H9 (cell line): ENCODE results near the gene AFMID. TPM values are rescaled to one million over a fixed set of nuclear protein-coding genes. Genes with fewer than 3 reads are reported as not detected.

Experiments
- DNase-seq: peaks from one replicate; pipeline ENCODE4 v3.0.0-alpha.2; 2017
- H2AFZ ChIP-seq: one replicate; pipeline ENCODE4 v1.6.1; 2013; ENCODE audit warnings: mild to moderate bottlenecking, low read length, control low read depth, moderate library complexity
- H2AK5ac ChIP-seq: 2 replicates; pipeline ENCODE4 v1.6.1; 2013; ENCODE audit warnings: low read length, control low read depth, mixed read lengths; ENCODE audit not compliant: insufficient read length
- H2BK120ac ChIP-seq: one replicate; pipeline ENCODE4 v1.6.1; 2013; ENCODE audit warnings: low read depth, mild to moderate bottlenecking, low read length, control low read depth, inconsistent platforms; ENCODE audit not compliant: poor library complexity, severe bottlenecking
- H2BK12ac ChIP-seq: 2 replicates; pipeline ENCODE4 v1.6.1; 2013; ENCODE audit warnings: low read length, control low read depth, mixed read lengths, low read depth; ENCODE audit not compliant: insufficient read length
- H2BK15ac ChIP-seq: 2 replicates; pipeline ENCODE4 v1.6.1; 2013; ENCODE audit warnings: low read depth, low read length, control low read depth
- H2BK20ac ChIP-seq: one replicate; pipeline ENCODE4 v1.6.1; 2013; ENCODE audit warnings: low read depth, mild to moderate bottlenecking, low read length, control low read depth, inconsistent platforms; ENCODE audit not compliant: poor library complexity, severe bottlenecking
- H2BK5ac ChIP-seq: 2 replicates; pipeline ENCODE4 v1.6.1; 2013; ENCODE audit warnings: low read length, control low read depth, mixed read lengths; ENCODE audit not compliant: insufficient read length
- H3K14ac ChIP-seq: 2 replicates; pipeline ENCODE4 v1.6.1; 2013; ENCODE audit warnings: low read length, control low read depth; ENCODE audit not compliant: insufficient read depth
- H3K18ac ChIP-seq: 2 replicates; pipeline ENCODE4 v1.6.1; 2013; ENCODE audit warnings: low read depth, mild to moderate bottlenecking, mixed read lengths, low read length, control low read depth; ENCODE audit not compliant: insufficient read length
- H3K23ac ChIP-seq: 2 replicates; pipeline ENCODE4 v1.6.1; 2013; ENCODE audit warnings: low read length, control low read depth, mixed read lengths, low read depth; ENCODE audit not compliant: insufficient read length
- H3K23me2 ChIP-seq: 2 replicates; pipeline ENCODE4 v1.6.1; 2013; ENCODE audit warnings: low read depth, mild to moderate bottlenecking, mixed read lengths, low read length, control low read depth; ENCODE audit not compliant: insufficient read length, poor library complexity, severe bottlenecking
- H3K27ac ChIP-seq: 2 replicates; pipeline ENCODE4 v1.5.1; 2013; ENCODE audit warnings: low read length, control low read depth, mixed read lengths, low read depth; ENCODE audit not compliant: insufficient read length
- H3K27me3 ChIP-seq: 2 replicates; pipeline ENCODE4 v1.6.1; 2013; ENCODE audit warnings: low read length, control low read depth, inconsistent platforms; ENCODE audit not compliant: insufficient read depth
- H3K4ac ChIP-seq: 2 replicates; pipeline ENCODE4 v1.6.1; 2013; ENCODE audit warnings: low read depth, mild to moderate bottlenecking, control low read depth, inconsistent platforms, low read length, moderate library complexity
- H3K4me1 ChIP-seq: 2 replicates; pipeline ENCODE4 v1.6.1; 2013; ENCODE audit warnings: low read length, control low read depth, inconsistent platforms; ENCODE audit not compliant: insufficient read depth
- H3K4me2 ChIP-seq: 2 replicates; pipeline ENCODE4 v1.6.1; 2013; ENCODE audit warnings: low read length, control low read depth, mixed read lengths; ENCODE audit not compliant: insufficient read length, insufficient read depth
- H3K56ac ChIP-seq: 2 replicates; pipeline ENCODE4 v1.6.1; 2013; ENCODE audit warnings: low read depth, mild to moderate bottlenecking, mixed read lengths, low read length, control low read depth; ENCODE audit not compliant: insufficient read length
- H3K79me1 ChIP-seq: 2 replicates; pipeline ENCODE4 v1.6.1; 2013; ENCODE audit warnings: low read depth, mild to moderate bottlenecking, moderate library complexity, low read length, control low read depth, inconsistent platforms; ENCODE audit not compliant: insufficient read depth, poor library complexity, severe bottlenecking
- H3K79me2 ChIP-seq: 2 replicates; pipeline ENCODE4 v1.6.1; 2013; ENCODE audit warnings: low read length, control low read depth, inconsistent platforms; ENCODE audit not compliant: insufficient read depth
- H3K9ac ChIP-seq: 2 replicates; pipeline ENCODE4 v1.6.1; 2013; ENCODE audit warnings: low read length, control low read depth, mixed read lengths; ENCODE audit not compliant: insufficient read length; ENCODE audit errors: extremely low read depth
- H3K9me3 ChIP-seq: one replicate; pipeline ENCODE4 v1.6.1; 2013; ENCODE audit warnings: low read depth, low read length, inconsistent platforms; ENCODE audit not compliant: control insufficient read depth
- H3T11ph ChIP-seq: one replicate; pipeline ENCODE4 v1.6.1; 2013; ENCODE audit warnings: mild to moderate bottlenecking, low read length, control low read depth, inconsistent platforms
- H4K20me1 ChIP-seq: one replicate; pipeline ENCODE4 v1.6.1; 2013; ENCODE audit not compliant: control insufficient read depth, insufficient read length, insufficient read depth
- H4K5ac ChIP-seq: 2 replicates; pipeline ENCODE4 v1.6.1; 2013; ENCODE audit warnings: low read depth, mild to moderate bottlenecking, mixed read lengths, low read length, control low read depth; ENCODE audit not compliant: insufficient read length
- H4K8ac ChIP-seq: replicated peaks from 2 replicates; pipeline ENCODE4 v1.6.1; 2013; ENCODE audit warnings: low read length, control low read depth, mixed read lengths, low read depth; ENCODE audit not compliant: insufficient read length
- H4K91ac ChIP-seq: 2 replicates; pipeline ENCODE4 v1.6.1; 2013; ENCODE audit warnings: low read depth, mild to moderate bottlenecking, moderate library complexity, mixed read lengths, low read length, control low read depth; ENCODE audit not compliant: insufficient read length
- H3K27ac Mint-ChIP-seq, 3 experiments: 2 replicates in 2 of 3; 3 replicates in 1 of 3; pipeline ENCODE4 v1.8.0; 2020 to 2021; ENCODE audit warnings: mixed read lengths in 3 of 3, mild to moderate bottlenecking in 1 of 3, moderate library complexity in 1 of 3
- H3K27me3 Mint-ChIP-seq: 2 replicates; pipeline ENCODE4 v1.8.0; 2021; ENCODE audit warnings: low read depth, mild to moderate bottlenecking, moderate library complexity, mixed read lengths
- H3K36me3 Mint-ChIP-seq, 3 experiments: 2 replicates in 2 of 3; 3 replicates in 1 of 3; pipeline ENCODE4 v1.8.0; 2020 to 2021; ENCODE audit warnings: low read depth in 3 of 3, mixed read lengths in 3 of 3; ENCODE audit not compliant: insufficient read depth in 1 of 3
- H3K4me1 Mint-ChIP-seq, 2 experiments: 2 replicates each; pipeline ENCODE4 v1.8.0; 2020; ENCODE audit warnings: mixed read lengths in 2 of 2
- H3K4me3 Mint-ChIP-seq, 2 experiments: 2 replicates in 1 of 2; 3 replicates in 1 of 2; pipeline ENCODE4 v1.8.0; 2020 to 2021; ENCODE audit warnings: mild to moderate bottlenecking in 2 of 2, mixed read lengths in 2 of 2, moderate library complexity in 1 of 2
- H3K9me3 Mint-ChIP-seq, 2 experiments: 2 replicates in 1 of 2; 3 replicates in 1 of 2; pipeline ENCODE4 v1.8.0; 2020; ENCODE audit warnings: mild to moderate bottlenecking in 2 of 2, mixed read lengths in 2 of 2, moderate library complexity in 1 of 2
- WGBS: extraction: QIAGEN DNeasy Blood & Tissue Kit; methylation state at CpG from one replicate; pipeline ENCODE4 v1.1.7; 2013; ENCODE audit warnings: missing lambda C conversion rate, low lambda C conversion rate, mixed read lengths; ENCODE audit not compliant: insufficient read length; ENCODE audit errors: extremely low coverage; 5-methylcytosine and 5-hydroxymethylcytosine counted together
- total RNA-seq: library from RNA; stranded (reverse); gene quantifications from 2 replicates; pipeline ENCODE4 v1.2.1, GENCODE V29; 2021
- TF ChIP-seq, protein P1 (sequence below): fragments of 200-600 bp; sonication (generic); conservative IDR thresholded peaks from 3 replicates; pipeline ENCODE4 v1.8.0; 2021; ENCODE audit warnings: antibody characterized with exemption, mild to moderate bottlenecking

Gene AFMID
- total RNA-seq, 1 experiment from 2014 or later, result 64.1 TPM

DNA sequence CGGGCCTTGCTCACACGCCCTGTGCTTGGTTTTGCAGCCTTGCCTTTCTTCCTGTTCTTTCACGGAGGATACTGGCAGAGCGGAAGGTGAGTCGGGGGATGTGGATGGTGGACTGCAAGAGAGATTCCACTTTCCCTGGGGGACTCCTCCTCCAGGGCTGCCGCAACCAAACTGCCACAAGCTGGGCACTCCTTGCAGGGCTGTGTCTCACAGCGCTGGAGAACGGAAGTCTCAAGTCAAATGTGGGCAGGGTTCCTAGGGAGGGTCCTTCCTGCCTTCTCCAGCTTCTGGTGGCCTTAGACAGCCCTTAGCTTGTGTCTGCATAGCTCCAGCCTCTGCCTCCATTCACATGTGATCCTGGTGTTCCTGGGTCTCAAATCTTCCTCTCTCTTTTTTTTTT is 15.5 kb downstream of the AFMID start:
- Histone ChIP-seq H3K23me2 (no peaks in the 10 kb centered on the region), H4K8ac (no peak overlapping the region), H3K27me3 (no peaks in the 10 kb centered on the region), H3K9ac (no peak overlapping the region), H4K91ac (no peak overlapping the region), H2BK15ac (no peak overlapping the region), H3K18ac (no peak overlapping the region), H2BK5ac (no peak overlapping the region), H2BK120ac (no peak overlapping the region), H3K79me1 (no peaks in the 10 kb centered on the region), H2AK5ac (no peak overlapping the region), H3K23ac (no peak overlapping the region), H4K5ac (no peak overlapping the region), H3T11ph (no peak overlapping the region), H3K27ac (no peak overlapping the region), H2BK20ac (no peak overlapping the region), H3K79me2 (no peaks in the 10 kb centered on the region; the same call in 1 of the 2 replicates), H3K4ac (no peak overlapping the region), H2BK12ac (no peak overlapping the region), H3K4me1 (peaks cover 3% of the 10 kb centered on the region; the same call in 1 of the 2 replicates), H3K4me2 (no peak overlapping the region), H4K20me1 (no peaks in the 10 kb centered on the region), H2AFZ (no peak overlapping the region), H3K14ac (no peak overlapping the region), H3K56ac (no peak overlapping the region), H3K9me3 (no peaks in the 10 kb centered on the region)
- no peak for DNase-seq
- no peak overlapping the region for H3K4me3 Mint-ChIP-seq
- H3K36me3 Mint-ChIP-seq, result peaks cover 12 to 57% (median 42%) of the 10 kb centered on the region in 3 experiments; a peak in 6 of 7 replicates
- H3K9me3 Mint-ChIP-seq, result peaks cover 0 to 2% of the 10 kb centered on the region in 2 experiments; a peak in 1 of 5 replicates
- TF ChIP-seq, protein P1, sequence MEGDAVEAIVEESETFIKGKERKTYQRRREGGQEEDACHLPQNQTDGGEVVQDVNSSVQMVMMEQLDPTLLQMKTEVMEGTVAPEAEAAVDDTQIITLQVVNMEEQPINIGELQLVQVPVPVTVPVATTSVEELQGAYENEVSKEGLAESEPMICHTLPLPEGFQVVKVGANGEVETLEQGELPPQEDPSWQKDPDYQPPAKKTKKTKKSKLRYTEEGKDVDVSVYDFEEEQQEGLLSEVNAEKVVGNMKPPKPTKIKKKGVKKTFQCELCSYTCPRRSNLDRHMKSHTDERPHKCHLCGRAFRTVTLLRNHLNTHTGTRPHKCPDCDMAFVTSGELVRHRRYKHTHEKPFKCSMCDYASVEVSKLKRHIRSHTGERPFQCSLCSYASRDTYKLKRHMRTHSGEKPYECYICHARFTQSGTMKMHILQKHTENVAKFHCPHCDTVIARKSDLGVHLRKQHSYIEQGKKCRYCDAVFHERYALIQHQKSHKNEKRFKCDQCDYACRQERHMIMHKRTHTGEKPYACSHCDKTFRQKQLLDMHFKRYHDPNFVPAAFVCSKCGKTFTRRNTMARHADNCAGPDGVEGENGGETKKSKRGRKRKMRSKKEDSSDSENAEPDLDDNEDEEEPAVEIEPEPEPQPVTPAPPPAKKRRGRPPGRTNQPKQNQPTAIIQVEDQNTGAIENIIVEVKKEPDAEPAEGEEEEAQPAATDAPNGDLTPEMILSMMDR, result no peak
- WGBS, result no CpG with 5 or more reads among the region's 8 CpGs
- no peaks in the 10 kb centered on the region for H3K27me3 Mint-ChIP-seq
- no peak overlapping the region for H3K27ac Mint-ChIP-seq
- H3K4me1 Mint-ChIP-seq, result peaks cover 7 to 9% of the 10 kb centered on the region in 2 experiments
